ENCODE measurements around the gene OPCML.
A peak's percentile ranks its signal among the peaks of the same experiment; 100 is the strongest.

The OPCML gene

GRCh38 chr11:133240908-133241655 is 291.2 kb downstream of the OPCML start:
- no peak for ATAC-seq
- TF ChIP-seq ISL1 (CRISPR knock-in tag; IDR thresholded peaks at IDR 0.05) (no peak), ZNF70 (CRISPR knock-in tag; IDR thresholded peaks at IDR 0.05) (peak; percentile 64; the same call in 1 of the 2 replicates), TCF4 (CRISPR knock-in tag; IDR thresholded peaks at IDR 0.05; ENCODE audit: borderline replicate concordance) (no peak)

DNA sequence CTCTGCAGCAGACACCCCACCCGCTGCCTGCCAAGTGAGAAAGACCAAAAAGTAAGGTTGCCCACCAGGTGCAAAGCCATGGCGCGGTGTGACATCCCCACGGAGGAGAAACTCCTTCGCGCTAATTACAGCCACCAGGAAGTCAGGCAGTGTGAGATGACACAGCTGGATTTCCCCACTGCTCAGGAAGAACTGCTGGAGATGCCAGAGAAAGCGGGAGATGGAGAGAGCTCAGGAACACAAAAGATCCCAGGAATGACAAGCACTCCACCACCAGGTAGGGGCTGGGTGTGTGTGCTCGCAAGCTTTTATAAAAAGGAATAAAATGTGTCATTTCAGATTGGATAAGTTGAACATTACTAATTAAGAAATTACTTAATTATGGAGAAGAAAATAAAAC is 292.7 kb downstream of the OPCML start:
- no peak for ATAC-seq

GRCh38 chr11:133238495-133238894 is 293.8 kb downstream of the OPCML start:
- no peak for TF ChIP-seq TOX (CRISPR knock-in tag; IDR thresholded peaks at IDR 0.05; ENCODE audit: borderline replicate concordance)
- no peak for TF ChIP-seq GLIS3 (CRISPR knock-in tag; IDR thresholded peaks at IDR 0.05)
- no peak for TF ChIP-seq ZFP30 (CRISPR knock-in tag; IDR thresholded peaks at IDR 0.05)
- no peak for TF ChIP-seq CSDC2 (CRISPR knock-in tag; IDR thresholded peaks at IDR 0.05)
- no peak for TF ChIP-seq ARNTL (CRISPR knock-in tag; IDR thresholded peaks at IDR 0.05; ENCODE audit: borderline replicate concordance, low read depth)
- no peak for ATAC-seq

More for the DNA sequence above, 292.7 kb downstream of the OPCML start:
- TF ChIP-seq GLIS3 (CRISPR knock-in tag; IDR thresholded peaks at IDR 0.05) (no peak), TSHZ2 (CRISPR knock-in tag; IDR thresholded peaks at IDR 0.05) (no peak), CREB5 (CRISPR knock-in tag; IDR thresholded peaks at IDR 0.05; ENCODE audit: low read depth) (no peak), ZNF565 (CRISPR knock-in tag; conservative IDR thresholded peaks at IDR 0.05; ENCODE audit: low read depth) (no peak)
- TF ChIP-seq, protein P1, sequence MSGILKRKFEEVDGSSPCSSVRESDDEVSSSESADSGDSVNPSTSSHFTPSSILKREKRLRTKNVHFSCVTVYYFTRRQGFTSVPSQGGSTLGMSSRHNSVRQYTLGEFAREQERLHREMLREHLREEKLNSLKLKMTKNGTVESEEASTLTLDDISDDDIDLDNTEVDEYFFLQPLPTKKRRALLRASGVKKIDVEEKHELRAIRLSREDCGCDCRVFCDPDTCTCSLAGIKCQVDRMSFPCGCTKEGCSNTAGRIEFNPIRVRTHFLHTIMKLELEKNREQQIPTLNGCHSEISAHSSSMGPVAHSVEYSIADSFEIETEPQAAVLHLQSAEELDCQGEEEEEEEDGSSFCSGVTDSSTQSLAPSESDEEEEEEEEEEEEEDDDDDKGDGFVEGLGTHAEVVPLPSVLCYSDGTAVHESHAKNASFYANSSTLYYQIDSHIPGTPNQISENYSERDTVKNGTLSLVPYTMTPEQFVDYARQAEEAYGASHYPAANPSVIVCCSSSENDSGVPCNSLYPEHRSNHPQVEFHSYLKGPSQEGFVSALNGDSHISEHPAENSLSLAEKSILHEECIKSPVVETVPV (CRISPR knock-in tag; IDR thresholded peaks at IDR 0.05): no peak

GRCh38 chr11:133238027-133238426 is 294.3 kb downstream of the OPCML start:
- TF ChIP-seq RARB (CRISPR knock-in tag; IDR thresholded peaks at IDR 0.05) (no peak), TCF4 (CRISPR knock-in tag; IDR thresholded peaks at IDR 0.05; ENCODE audit: borderline replicate concordance) (no peak), ISL1 (CRISPR knock-in tag; IDR thresholded peaks at IDR 0.05) (no peak), ESRRG (CRISPR knock-in tag; IDR thresholded peaks at IDR 0.05) (no peak), CREB5 (CRISPR knock-in tag; IDR thresholded peaks at IDR 0.05; ENCODE audit: low read depth) (no peak), ZFP30 (CRISPR knock-in tag; IDR thresholded peaks at IDR 0.05) (no peak), PPARA (CRISPR knock-in tag; IDR thresholded peaks at IDR 0.05; ENCODE audit: borderline replicate concordance) (no peak), TSHZ2 (CRISPR knock-in tag; IDR thresholded peaks at IDR 0.05) (no peak), CSDC2 (CRISPR knock-in tag; IDR thresholded peaks at IDR 0.05) (no peak), ZNF70 (CRISPR knock-in tag; IDR thresholded peaks at IDR 0.05) (no peak), OSR1 (CRISPR knock-in tag; IDR thresholded peaks at IDR 0.05) (no peak), ARNTL (CRISPR knock-in tag; IDR thresholded peaks at IDR 0.05; ENCODE audit: borderline replicate concordance, low read depth) (no peak), ZFP3 (CRISPR knock-in tag; IDR thresholded peaks at IDR 0.05) (no peak)
- TF ChIP-seq, protein P1 (CRISPR knock-in tag; IDR thresholded peaks at IDR 0.05): no peak
- TF ChIP-seq, protein P2, sequence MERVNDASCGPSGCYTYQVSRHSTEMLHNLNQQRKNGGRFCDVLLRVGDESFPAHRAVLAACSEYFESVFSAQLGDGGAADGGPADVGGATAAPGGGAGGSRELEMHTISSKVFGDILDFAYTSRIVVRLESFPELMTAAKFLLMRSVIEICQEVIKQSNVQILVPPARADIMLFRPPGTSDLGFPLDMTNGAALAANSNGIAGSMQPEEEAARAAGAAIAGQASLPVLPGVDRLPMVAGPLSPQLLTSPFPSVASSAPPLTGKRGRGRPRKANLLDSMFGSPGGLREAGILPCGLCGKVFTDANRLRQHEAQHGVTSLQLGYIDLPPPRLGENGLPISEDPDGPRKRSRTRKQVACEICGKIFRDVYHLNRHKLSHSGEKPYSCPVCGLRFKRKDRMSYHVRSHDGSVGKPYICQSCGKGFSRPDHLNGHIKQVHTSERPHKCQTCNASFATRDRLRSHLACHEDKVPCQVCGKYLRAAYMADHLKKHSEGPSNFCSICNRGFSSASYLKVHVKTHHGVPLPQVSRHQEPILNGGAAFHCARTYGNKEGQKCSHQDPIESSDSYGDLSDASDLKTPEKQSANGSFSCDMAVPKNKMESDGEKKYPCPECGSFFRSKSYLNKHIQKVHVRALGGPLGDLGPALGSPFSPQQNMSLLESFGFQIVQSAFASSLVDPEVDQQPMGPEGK (CRISPR knock-in tag; IDR thresholded peaks at IDR 0.05; ENCODE audit: borderline replicate concordance): no peak
- TF ChIP-seq, protein P3, sequence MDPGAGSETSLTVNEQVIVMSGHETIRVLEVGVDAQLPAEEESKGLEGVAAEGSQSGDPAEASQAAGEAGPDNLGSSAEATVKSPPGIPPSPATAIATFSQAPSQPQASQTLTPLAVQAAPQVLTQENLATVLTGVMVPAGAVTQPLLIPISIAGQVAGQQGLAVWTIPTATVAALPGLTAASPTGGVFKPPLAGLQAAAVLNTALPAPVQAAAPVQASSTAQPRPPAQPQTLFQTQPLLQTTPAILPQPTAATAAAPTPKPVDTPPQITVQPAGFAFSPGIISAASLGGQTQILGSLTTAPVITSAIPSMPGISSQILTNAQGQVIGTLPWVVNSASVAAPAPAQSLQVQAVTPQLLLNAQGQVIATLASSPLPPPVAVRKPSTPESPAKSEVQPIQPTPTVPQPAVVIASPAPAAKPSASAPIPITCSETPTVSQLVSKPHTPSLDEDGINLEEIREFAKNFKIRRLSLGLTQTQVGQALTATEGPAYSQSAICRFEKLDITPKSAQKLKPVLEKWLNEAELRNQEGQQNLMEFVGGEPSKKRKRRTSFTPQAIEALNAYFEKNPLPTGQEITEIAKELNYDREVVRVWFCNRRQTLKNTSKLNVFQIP (CRISPR knock-in tag; IDR thresholded peaks at IDR 0.05; ENCODE audit: borderline replicate concordance, low read depth): no peak
- no peak for ATAC-seq

Data from SK-N-SH treated with all-trans-retinoic acid at 6 μM for 48 hours (cell line).